HUES6 (cell line): ENCODE measurements around the gene COL4A1.

ENCODE experiments used
- H3K27ac ChIP-seq: 2 replicates; pipeline ENCODE4 v1.7.0; 2013; ENCODE audit warnings: low read depth, mild to moderate bottlenecking, low read length, inconsistent platforms
- H3K27me3 ChIP-seq: 2 replicates; pipeline ENCODE4 v1.6.1; 2013; ENCODE audit warnings: low read length; ENCODE audit not compliant: control insufficient read depth, insufficient read depth
- H3K36me3 ChIP-seq: 2 replicates; pipeline ENCODE4 v1.6.1; 2013; ENCODE audit warnings: low read length; ENCODE audit not compliant: control insufficient read depth, insufficient read depth
- H3K4me1 ChIP-seq: 2 replicates; pipeline ENCODE4 v1.6.1; 2013; ENCODE audit warnings: low read length; ENCODE audit not compliant: control insufficient read depth, insufficient read depth
- H3K4me3 ChIP-seq: 2 replicates; pipeline ENCODE4 v1.5.1; 2013; ENCODE audit warnings: low read depth, low read length
- H3K9ac ChIP-seq: one replicate; pipeline ENCODE4 v1.6.1; 2013; ENCODE audit warnings: mild to moderate bottlenecking, low read length
- H3K9me3 ChIP-seq: 2 replicates; pipeline ENCODE4 v1.6.1; 2013; ENCODE audit warnings: low read depth, low read length; ENCODE audit not compliant: control insufficient read depth, insufficient read depth

COL4A1 gene

GRCh38 chr13:110299283-110299840, 7.6 kb downstream of the COL4A1 start:
- Histone ChIP-seq H3K9ac (no peak overlapping the region), H3K9me3 (no peaks in the 10 kb centered on the region), H3K36me3 (no peaks in the 10 kb centered on the region; the same call in 1 of the 2 replicates), H3K27me3 (no peaks in the 10 kb centered on the region), H3K4me1 (peaks cover 30% of the 10 kb centered on the region), H3K4me3 (peak overlapping the region; percentile 30; the same call in 1 of the 2 replicates), H3K27ac (no peak overlapping the region)

GRCh38 chr13:110298505-110299282, 8.3 kb downstream of the COL4A1 start:
- Histone ChIP-seq H3K4me3 (peak overlapping the region; percentile 30; the same call in 1 of the 2 replicates), H3K27me3 (no peaks in the 10 kb centered on the region), H3K9me3 (no peaks in the 10 kb centered on the region)

GRCh38 chr13:110297766-110298504, 9.0 kb downstream of the COL4A1 start:
- Histone ChIP-seq H3K27ac (no peak overlapping the region), H3K9me3 (no peaks in the 10 kb centered on the region), H3K9ac (no peak overlapping the region), H3K4me1 (peaks cover 30% of the 10 kb centered on the region), H3K27me3 (no peaks in the 10 kb centered on the region), H3K36me3 (no peaks in the 10 kb centered on the region; the same call in 1 of the 2 replicates), H3K4me3 (no peak overlapping the region)

More at GRCh38 chr13:110298505-110299282, 8.3 kb downstream of the COL4A1 start:
- no peaks in the 10 kb centered on the region; the same call in 1 of the 2 replicates for H3K36me3 ChIP-seq
- H3K9ac ChIP-seq: peak overlapping the region; percentile 22
- no peak overlapping the region for H3K27ac ChIP-seq
- H3K4me1 ChIP-seq: peaks cover 30% of the 10 kb centered on the region

- Histone ChIP-seq H3K4me3 (no peak overlapping the region), H3K4me1 (peaks cover 24% of the 10 kb centered on the region), H3K9ac (no peak overlapping the region), H3K36me3 (no peaks in the 10 kb centered on the region; the same call in 1 of the 2 replicates), H3K9me3 (no peaks in the 10 kb centered on the region), H3K27me3 (no peaks in the 10 kb centered on the region), H3K27ac (no peak overlapping the region)
These were observed 9.9 kb downstream of the COL4A1 start for GRCh38 chr13:110297011-110297410.

GRCh38 chr13:110294622-110295021, 12.3 kb downstream of the COL4A1 start:
- H3K9me3 ChIP-seq: no peaks in the 10 kb centered on the region
- H3K27me3 ChIP-seq: no peaks in the 10 kb centered on the region
- no peak overlapping the region for H3K9ac ChIP-seq
- peaks cover 19% of the 10 kb centered on the region for H3K4me1 ChIP-seq
- H3K4me3 ChIP-seq: no peak overlapping the region
- H3K27ac ChIP-seq: no peak overlapping the region
- H3K36me3 ChIP-seq: peaks cover under 1% of the 10 kb centered on the region; the same call in 1 of the 2 replicates

GRCh38 chr13:110294146-110294545, 12.8 kb downstream of the COL4A1 start:
- peaks cover 3% of the 10 kb centered on the region; the same call in 1 of the 2 replicates for H3K36me3 ChIP-seq
- no peak overlapping the region for H3K4me3 ChIP-seq
- H3K27me3 ChIP-seq: no peaks in the 10 kb centered on the region
- no peaks in the 10 kb centered on the region for H3K9me3 ChIP-seq
- no peak overlapping the region for H3K9ac ChIP-seq
- H3K27ac ChIP-seq: no peak overlapping the region
- H3K4me1 ChIP-seq: peaks cover 14% of the 10 kb centered on the region

- no peak overlapping the region for H3K9ac ChIP-seq
- no peak overlapping the region for H3K4me3 ChIP-seq
- no peak overlapping the region for H3K27ac ChIP-seq
- H3K9me3 ChIP-seq: no peaks in the 10 kb centered on the region
- H3K36me3 ChIP-seq: peaks cover 3% of the 10 kb centered on the region; the same call in 1 of the 2 replicates
- no peaks in the 10 kb centered on the region for H3K27me3 ChIP-seq
- H3K4me1 ChIP-seq: peaks cover 9% of the 10 kb centered on the region
These were observed 13.3 kb downstream of the COL4A1 start for GRCh38 chr13:110293649-110294048.

GRCh38 chr13:110293037-110293436, 13.9 kb downstream of the COL4A1 start:
- 0 out of 2 replicates have a peak, but pooled peaks cover 4% of the 10 kb centered on the region for H3K4me1 ChIP-seq
- no peak overlapping the region for H3K27ac ChIP-seq
- no peak overlapping the region for H3K9ac ChIP-seq
- H3K27me3 ChIP-seq: no peaks in the 10 kb centered on the region
- no peak overlapping the region for H3K4me3 ChIP-seq
- H3K36me3 ChIP-seq: peaks cover 3% of the 10 kb centered on the region; the same call in 1 of the 2 replicates
- no peaks in the 10 kb centered on the region for H3K9me3 ChIP-seq

- H3K9ac ChIP-seq: no peak overlapping the region
- no peak overlapping the region for H3K27ac ChIP-seq
- H3K27me3 ChIP-seq: no peaks in the 10 kb centered on the region
- peaks cover 3% of the 10 kb centered on the region; the same call in 1 of the 2 replicates for H3K36me3 ChIP-seq
- no peaks in the 10 kb centered on the region for H3K4me1 ChIP-seq
- no peaks in the 10 kb centered on the region for H3K9me3 ChIP-seq
- H3K4me3 ChIP-seq: no peak overlapping the region
These were observed 15.7 kb downstream of the COL4A1 start for GRCh38 chr13:110291286-110291685.

GRCh38 chr13:110290826-110291225, 16.1 kb downstream of the COL4A1 start:
- no peaks in the 10 kb centered on the region for H3K9me3 ChIP-seq
- H3K36me3 ChIP-seq: peaks cover 3% of the 10 kb centered on the region; the same call in 1 of the 2 replicates
- H3K27me3 ChIP-seq: no peaks in the 10 kb centered on the region
- no peak overlapping the region for H3K27ac ChIP-seq
- H3K9ac ChIP-seq: no peak overlapping the region
- no peak overlapping the region for H3K4me3 ChIP-seq
- H3K4me1 ChIP-seq: no peaks in the 10 kb centered on the region
